HepG2 (cell line): Measurements from ENCODE around the gene TNFRSF25. TPM values are rescaled to one million over a fixed set of nuclear protein-coding genes. Genes with fewer than 3 reads are reported as not detected.

Experiments
- CCAR2 ChIP-seq: fragments of 200-400 bp; formaldehyde crosslinking; optimal IDR thresholded peaks from 2 replicates; pipeline ENCODE3; 2018; ENCODE audit warnings: low read depth, mild to moderate bottlenecking, low read length, moderate library complexity
- E2F5 ChIP-seq: sonication (generic); formaldehyde crosslinking; conservative IDR thresholded peaks from 2 replicates; pipeline ENCODE4 v1.4.0; 2020; ENCODE audit warnings: missing genetic modification reagents
- JDP2 ChIP-seq: sonication (generic); formaldehyde crosslinking; IDR thresholded peaks from 2 replicates; pipeline ENCODE4 v1.8.1; 2022; ENCODE audit warnings: missing genetic modification reagents, borderline replicate concordance
- RFXANK ChIP-seq: IDR thresholded peaks from 2 replicates; pipeline ENCODE4 v1.6.1; 2016
- RNF219 ChIP-seq: sonication (generic); formaldehyde crosslinking; IDR thresholded peaks from 2 replicates; pipeline ENCODE4 v1.5.0; 2020; ENCODE audit warnings: mild to moderate bottlenecking, missing genetic modification reagents
- SALL1 ChIP-seq: sonication (generic); formaldehyde crosslinking; IDR thresholded peaks from 2 replicates; pipeline ENCODE4 v1.8.0; 2022; ENCODE audit warnings: mild to moderate bottlenecking, missing genetic modification reagents
- SNRNP70 ChIP-seq: fragments of 200-400 bp; formaldehyde crosslinking; IDR thresholded peaks from 2 replicates; pipeline ENCODE4 v1.6.1; 2017; ENCODE audit warnings: mild to moderate bottlenecking, low read depth, low read length, moderate library complexity
- ZBTB38 ChIP-seq: sonication (generic); formaldehyde crosslinking; IDR thresholded peaks from 2 replicates; pipeline ENCODE4 v1.5.1; 2020; ENCODE audit warnings: mild to moderate bottlenecking, missing genetic modification reagents
- ZMAT3 ChIP-seq: sonication (generic); formaldehyde crosslinking; conservative IDR thresholded peaks from 2 replicates; pipeline ENCODE4 v1.7.0; 2021; ENCODE audit warnings: missing genetic modification reagents
- ZNF629 ChIP-seq: sonication (generic); formaldehyde crosslinking; conservative IDR thresholded peaks from 2 replicates; pipeline ENCODE4 v1.5.0; 2020; ENCODE audit warnings: missing genetic modification reagents
- polyA plus RNA-seq, 8 experiments: library from polyadenylated mRNA; depleted of rRNA in 3 of 8; stranded (reverse) in 7 of 8; unstranded in 1 of 8; fragments of >200 nt; fragmentation: Illumina TruSeq in 4 of 8; extraction: Trizol in 4 of 8; gene quantifications; 2 replicates each; pipeline versions ENCODE4 v1.2.1 to v1.2.3, GENCODE V29; 2011 to 2016; ENCODE audit warnings: low read depth in 4 of 8, missing spikeins in 1 of 8, mixed read lengths in 1 of 8; ENCODE audit not compliant: insufficient read depth in 1 of 8
- total RNA-seq, 5 experiments: library from RNA; depleted of rRNA; stranded (reverse); fragments of >200 nt; fragmentation: Illumina TruSeq; extraction: Trizol; gene quantifications; 2 replicates each; pipeline ENCODE4 v1.2.3, GENCODE V29; 2016; ENCODE audit warnings: low read depth in 1 of 5
- TF ChIP-seq, protein P1 (sequence below): sonication (generic); formaldehyde crosslinking; IDR thresholded peaks from 2 replicates; pipeline ENCODE4 v1.5.1; 2020; ENCODE audit warnings: mild to moderate bottlenecking, missing genetic modification reagents, moderate library complexity
- TF ChIP-seq, protein P2 (sequence below), 2 experiments: fragments of 450-650 bp in 1 of 2; sonication (generic) in 1 of 2; formaldehyde crosslinking in 1 of 2; IDR thresholded peaks; 2 replicates each; pipeline versions ENCODE4 v1.6.1 to v1.8.0; 2016 to 2022; ENCODE audit warnings: antibody characterized with exemption in 1 of 2, mild to moderate bottlenecking in 1 of 2, missing genetic modification reagents in 1 of 2

Gene TNFRSF25
- total and polyA plus RNA-seq, 2 of the 13 experiments (the other 11 are each of a cell fraction or from before 2014, with no cell fraction given) = 1.4 to 1.5 TPM

GRCh38 chr1:6497215-6497866 is 31.4 kb upstream of the TNFRSF25 start (continued):
- TF ChIP-seq ZNF629 = no peak
- TF ChIP-seq RNF219 (CRISPR knock-in tag) = no peak
- no peak for TF ChIP-seq ZBTB38 (CRISPR knock-in tag)
- TF ChIP-seq E2F5 (CRISPR knock-in tag) = no peak
- TF ChIP-seq SALL1 (CRISPR knock-in tag) = no peak
- TF ChIP-seq, protein P1, sequence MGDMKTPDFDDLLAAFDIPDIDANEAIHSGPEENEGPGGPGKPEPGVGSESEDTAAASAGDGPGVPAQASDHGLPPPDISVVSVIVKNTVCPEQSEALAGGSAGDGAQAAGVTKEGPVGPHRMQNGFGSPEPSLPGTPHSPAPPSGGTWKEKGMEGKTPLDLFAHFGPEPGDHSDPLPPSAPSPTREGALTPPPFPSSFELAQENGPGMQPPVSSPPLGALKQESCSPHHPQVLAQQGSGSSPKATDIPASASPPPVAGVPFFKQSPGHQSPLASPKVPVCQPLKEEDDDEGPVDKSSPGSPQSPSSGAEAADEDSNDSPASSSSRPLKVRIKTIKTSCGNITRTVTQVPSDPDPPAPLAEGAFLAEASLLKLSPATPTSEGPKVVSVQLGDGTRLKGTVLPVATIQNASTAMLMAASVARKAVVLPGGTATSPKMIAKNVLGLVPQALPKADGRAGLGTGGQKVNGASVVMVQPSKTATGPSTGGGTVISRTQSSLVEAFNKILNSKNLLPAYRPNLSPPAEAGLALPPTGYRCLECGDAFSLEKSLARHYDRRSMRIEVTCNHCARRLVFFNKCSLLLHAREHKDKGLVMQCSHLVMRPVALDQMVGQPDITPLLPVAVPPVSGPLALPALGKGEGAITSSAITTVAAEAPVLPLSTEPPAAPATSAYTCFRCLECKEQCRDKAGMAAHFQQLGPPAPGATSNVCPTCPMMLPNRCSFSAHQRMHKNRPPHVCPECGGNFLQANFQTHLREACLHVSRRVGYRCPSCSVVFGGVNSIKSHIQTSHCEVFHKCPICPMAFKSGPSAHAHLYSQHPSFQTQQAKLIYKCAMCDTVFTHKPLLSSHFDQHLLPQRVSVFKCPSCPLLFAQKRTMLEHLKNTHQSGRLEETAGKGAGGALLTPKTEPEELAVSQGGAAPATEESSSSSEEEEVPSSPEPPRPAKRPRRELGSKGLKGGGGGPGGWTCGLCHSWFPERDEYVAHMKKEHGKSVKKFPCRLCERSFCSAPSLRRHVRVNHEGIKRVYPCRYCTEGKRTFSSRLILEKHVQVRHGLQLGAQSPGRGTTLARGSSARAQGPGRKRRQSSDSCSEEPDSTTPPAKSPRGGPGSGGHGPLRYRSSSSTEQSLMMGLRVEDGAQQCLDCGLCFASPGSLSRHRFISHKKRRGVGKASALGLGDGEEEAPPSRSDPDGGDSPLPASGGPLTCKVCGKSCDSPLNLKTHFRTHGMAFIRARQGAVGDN (CRISPR knock-in tag) = peak; percentile 42
- no peak for TF ChIP-seq RFXANK (CRISPR knock-in tag)
- TF ChIP-seq, protein P2, sequence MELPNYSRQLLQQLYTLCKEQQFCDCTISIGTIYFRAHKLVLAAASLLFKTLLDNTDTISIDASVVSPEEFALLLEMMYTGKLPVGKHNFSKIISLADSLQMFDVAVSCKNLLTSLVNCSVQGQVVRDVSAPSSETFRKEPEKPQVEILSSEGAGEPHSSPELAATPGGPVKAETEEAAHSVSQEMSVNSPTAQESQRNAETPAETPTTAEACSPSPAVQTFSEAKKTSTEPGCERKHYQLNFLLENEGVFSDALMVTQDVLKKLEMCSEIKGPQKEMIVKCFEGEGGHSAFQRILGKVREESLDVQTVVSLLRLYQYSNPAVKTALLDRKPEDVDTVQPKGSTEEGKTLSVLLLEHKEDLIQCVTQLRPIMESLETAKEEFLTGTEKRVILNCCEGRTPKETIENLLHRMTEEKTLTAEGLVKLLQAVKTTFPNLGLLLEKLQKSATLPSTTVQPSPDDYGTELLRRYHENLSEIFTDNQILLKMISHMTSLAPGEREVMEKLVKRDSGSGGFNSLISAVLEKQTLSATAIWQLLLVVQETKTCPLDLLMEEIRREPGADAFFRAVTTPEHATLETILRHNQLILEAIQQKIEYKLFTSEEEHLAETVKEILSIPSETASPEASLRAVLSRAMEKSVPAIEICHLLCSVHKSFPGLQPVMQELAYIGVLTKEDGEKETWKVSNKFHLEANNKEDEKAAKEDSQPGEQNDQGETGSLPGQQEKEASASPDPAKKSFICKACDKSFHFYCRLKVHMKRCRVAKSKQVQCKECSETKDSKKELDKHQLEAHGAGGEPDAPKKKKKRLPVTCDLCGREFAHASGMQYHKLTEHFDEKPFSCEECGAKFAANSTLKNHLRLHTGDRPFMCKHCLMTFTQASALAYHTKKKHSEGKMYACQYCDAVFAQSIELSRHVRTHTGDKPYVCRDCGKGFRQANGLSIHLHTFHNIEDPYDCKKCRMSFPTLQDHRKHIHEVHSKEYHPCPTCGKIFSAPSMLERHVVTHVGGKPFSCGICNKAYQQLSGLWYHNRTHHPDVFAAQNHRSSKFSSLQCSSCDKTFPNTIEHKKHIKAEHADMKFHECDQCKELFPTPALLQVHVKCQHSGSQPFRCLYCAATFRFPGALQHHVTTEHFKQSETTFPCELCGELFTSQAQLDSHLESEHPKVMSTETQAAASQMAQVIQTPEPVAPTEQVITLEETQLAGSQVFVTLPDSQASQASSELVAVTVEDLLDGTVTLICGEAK (IDR thresholded peaks at IDR 0.05) = peak; percentile 60; the same call in 1 of the 2 replicates
- TF ChIP-seq, protein P2 (CRISPR knock-in tag; IDR thresholded peaks at IDR 0.05) = peak; percentile 98
- no peak for TF ChIP-seq CCAR2
- TF ChIP-seq ZMAT3 = no peak
- no peak for TF ChIP-seq JDP2 (CRISPR knock-in tag)
- TF ChIP-seq SNRNP70 = no peak
